HCT116 (cell line): ENCODE measurements around the gene SYDE2. TPM values are rescaled to one million over a fixed set of nuclear protein-coding genes. Genes with fewer than 3 reads are reported as not detected.

Experiments used
- ATAC-seq: fragments of 200-7000 bp; cut with Tn5 transposase; 2 replicates; pipeline ENCODE4 v1.9.1; 2020; ENCODE audit warnings: mild to moderate bottlenecking, moderate library complexity
- BruUV-seq: library from RNA; stranded (reverse); fragments of 400-500 nt; replicated peaks from 2 replicates; lab custom pipeline; 2021; lab: Mats Ljungman, UMichigan
- CTCF ChIA-PET: fragments of 300-600 bp; sonication (Branson Sonifier 250); formaldehyde crosslinking; loops from one replicate; lab custom pipeline; 2021; ENCODE audit warnings: antibody characterized with exemption; lab: Charles Lee
- POLR2A ChIA-PET: fragments of 300-600, 350-600 bp; sonication (Branson Sonifier 250); formaldehyde crosslinking; loops from one replicate; lab custom pipeline; 2021; ENCODE audit warnings: antibody characterized with exemption; lab: Charles Lee
- RAD21 ChIA-PET, 2 experiments: fragments of 300-600 bp; sonication (Branson Sonifier 250); formaldehyde crosslinking; loops; one replicate each; lab custom pipeline; 2023; ENCODE audit warnings: low total read pairs in 2 of 2; ENCODE audit not compliant: uncharacterized antibody in 2 of 2, unreplicated experiment in 2 of 2, low non-redundant PET in 1 of 2; lab: Charles Lee
- DNase-seq: peaks from one replicate; pipeline ENCODE4 v3.0.0-alpha.2; 2010; ENCODE audit warnings: low read depth, low spot score
- H2AFZ ChIP-seq: fragments of 200-600 bp; shearing (Covaris generic), sonication (generic); 2 replicates; pipeline ENCODE4 v1.6.1; 2017; ENCODE audit warnings: low read depth, mixed run types, mixed read lengths, antibody characterized with exemption, low read length; ENCODE audit not compliant: poor library complexity, severe bottlenecking
- H3K27ac ChIP-seq: 2 replicates; pipeline ENCODE4 v1.5.1; 2012; ENCODE audit warnings: low read depth, low read length
- H3K27me3 ChIP-seq: fragments of 200-600 bp; sonication (generic); 2 replicates; pipeline ENCODE4 v1.6.1; 2016; ENCODE audit warnings: mixed run types, low read length, mixed read lengths; ENCODE audit not compliant: insufficient read depth
- H3K36me3 ChIP-seq, 2 experiments: fragments of 200-500 bp in 1 of 2; fragments of 200-600 bp in 1 of 2; sonication (Bioruptor generic) in 1 of 2; sonication (generic) in 1 of 2; 2 replicates each; pipeline versions ENCODE4 v1.5.1 to v1.6.1; 2014 to 2016; ENCODE audit warnings: low read length in 2 of 2, inconsistent platforms in 1 of 2, mixed read lengths in 1 of 2, mixed run types in 1 of 2; ENCODE audit not compliant: insufficient read depth in 2 of 2, control insufficient read depth in 1 of 2
- H3K4me1 ChIP-seq, 2 experiments: fragments of 200-600 bp in 1 of 2; sonication (generic) in 1 of 2; 2 replicates each; pipeline versions ENCODE4 v1.5.1 to v1.6.1; 2012 to 2017; ENCODE audit warnings: low read length in 2 of 2, inconsistent platforms in 1 of 2, mild to moderate bottlenecking in 1 of 2, mixed read lengths in 1 of 2, mixed run types in 1 of 2, moderate library complexity in 1 of 2; ENCODE audit not compliant: insufficient read depth in 2 of 2, control insufficient read depth in 1 of 2
- H3K4me2 ChIP-seq: fragments of 200-600 bp; sonication (generic); 2 replicates; pipeline ENCODE4 v1.6.1; 2017; ENCODE audit warnings: mixed run types, low read length, mixed read lengths
- H3K4me3 ChIP-seq, 2 experiments: fragments of 200-600 bp in 1 of 2; sonication (generic) in 1 of 2; replicated peaks in 1 of 2; 2 replicates each; pipeline ENCODE4 v1.5.1; 2011 to 2016; ENCODE audit warnings: low read length in 2 of 2, control low read depth in 1 of 2, low read depth in 1 of 2, mild to moderate bottlenecking in 1 of 2, mixed read lengths in 1 of 2, mixed run types in 1 of 2
- H3K79me2 ChIP-seq: fragments of 200-600 bp; sonication (generic); 2 replicates; pipeline ENCODE4 v1.6.1; 2017; ENCODE audit warnings: mild to moderate bottlenecking, mixed run types, low read length, moderate library complexity, mixed read lengths; ENCODE audit not compliant: insufficient read depth
- H3K9ac ChIP-seq: fragments of 200-600 bp; sonication (generic); 2 replicates; pipeline ENCODE4 v1.6.1; 2016; ENCODE audit warnings: low read length, mixed read lengths
- H3K9me2 ChIP-seq: fragments of 200-600 bp; sonication (generic), shearing (Covaris generic); 2 replicates; pipeline ENCODE4 v1.6.1; 2017; ENCODE audit warnings: mixed run types, mild to moderate bottlenecking, moderate library complexity; ENCODE audit not compliant: insufficient read depth
- H3K9me3 ChIP-seq, 2 experiments: fragments of 200-500 bp in 1 of 2; fragments of 200-600 bp in 1 of 2; sonication (Bioruptor generic) in 1 of 2; sonication (generic) in 1 of 2; 2 replicates each; pipeline ENCODE4 v1.6.1; 2014 to 2017; ENCODE audit warnings: low read length in 2 of 2, mixed read lengths in 2 of 2, inconsistent platforms in 1 of 2, low read depth in 1 of 2, mild to moderate bottlenecking in 1 of 2, mixed run types in 1 of 2, moderate library complexity in 1 of 2; ENCODE audit not compliant: control insufficient read depth in 1 of 2, insufficient read depth in 1 of 2
- H4K20me1 ChIP-seq: fragments of 200-600 bp; sonication (generic), shearing (Covaris generic); 2 replicates; pipeline ENCODE4 v1.6.1; 2017; ENCODE audit warnings: mixed run types, mild to moderate bottlenecking, moderate library complexity; ENCODE audit not compliant: insufficient read depth
- CEBPB ChIP-seq: IDR thresholded peaks from 2 replicates; pipeline ENCODE4 v1.6.1; 2012; ENCODE audit warnings: low read depth
- EGR1 ChIP-seq: IDR thresholded peaks from 2 replicates; pipeline ENCODE4 v1.6.1; 2012; ENCODE audit warnings: low read depth
- ELF1 ChIP-seq: IDR thresholded peaks from 2 replicates; pipeline ENCODE4 v1.6.1; 2012; ENCODE audit warnings: low read depth, borderline replicate concordance
- EZH2 ChIP-seq: fragments of 200-600 bp; sonication (generic); IDR thresholded peaks from 2 replicates; pipeline ENCODE4 v1.6.1; 2017; ENCODE audit warnings: antibody characterized with exemption, mixed run types
- EZH2phosphoT487 ChIP-seq: fragments of 200-600 bp; IDR thresholded peaks from 2 replicates; pipeline ENCODE4 v1.6.1; 2018; ENCODE audit warnings: antibody characterized with exemption, borderline replicate concordance
- JUND ChIP-seq: IDR thresholded peaks from 2 replicates; pipeline ENCODE4 v1.6.1; 2012
- POLR2A ChIP-seq: IDR thresholded peaks from 2 replicates; pipeline ENCODE4 v1.7.0; 2011; ENCODE audit warnings: borderline replicate concordance; ENCODE audit not compliant: insufficient read depth, insufficient read length; ENCODE audit errors: extremely low read depth
- POLR2AphosphoS5 ChIP-seq: IDR thresholded peaks from 2 replicates; pipeline ENCODE4 v1.6.1; 2011; ENCODE audit warnings: mild to moderate bottlenecking, low read depth, low read length, moderate library complexity
- RAD21 ChIP-seq: IDR thresholded peaks from 2 replicates; pipeline ENCODE4 v1.6.1; 2012; ENCODE audit warnings: low read depth, mild to moderate bottlenecking
- SP1 ChIP-seq: IDR thresholded peaks from 2 replicates; pipeline ENCODE4 v1.6.1; 2012; ENCODE audit warnings: low read depth
- TCF7L2 ChIP-seq: IDR thresholded peaks from 2 replicates; pipeline ENCODE4 v1.7.0; 2011; ENCODE audit warnings: borderline replicate concordance, inconsistent platforms; ENCODE audit not compliant: insufficient read depth, insufficient read length; ENCODE audit errors: extremely low read depth
- YY1 ChIP-seq: IDR thresholded peaks from 2 replicates; pipeline ENCODE4 v1.6.1; 2011; ENCODE audit warnings: low read length, low read depth, moderate library complexity, mild to moderate bottlenecking; ENCODE audit not compliant: insufficient replicate concordance; ENCODE audit errors: extremely low read depth
- ZBTB33 ChIP-seq: IDR thresholded peaks from 2 replicates; pipeline ENCODE4 v1.6.1; 2011; ENCODE audit warnings: mild to moderate bottlenecking, low read length, moderate library complexity; ENCODE audit not compliant: insufficient replicate concordance; ENCODE audit errors: extremely low read depth
- intact Hi-C: fragments of 100-400 bp; cut with micrococcal nuclease; formaldehyde crosslinking; loops from 2 replicates; pipeline ENCODE4 v1.10.0; 2022
- total RNA-seq: library from RNA; stranded (reverse); gene quantifications from one replicate; pipeline ENCODE4 v1.2.1, GENCODE V29; 2021; ENCODE audit not compliant: unreplicated experiment
- TF ChIP-seq, protein P1 (sequence below): IDR thresholded peaks from 2 replicates; pipeline ENCODE4 v1.6.1; 2012

The SYDE2 gene
- total RNA-seq, 1 experiment from 2014 or later, result 5.3 TPM

DNA sequence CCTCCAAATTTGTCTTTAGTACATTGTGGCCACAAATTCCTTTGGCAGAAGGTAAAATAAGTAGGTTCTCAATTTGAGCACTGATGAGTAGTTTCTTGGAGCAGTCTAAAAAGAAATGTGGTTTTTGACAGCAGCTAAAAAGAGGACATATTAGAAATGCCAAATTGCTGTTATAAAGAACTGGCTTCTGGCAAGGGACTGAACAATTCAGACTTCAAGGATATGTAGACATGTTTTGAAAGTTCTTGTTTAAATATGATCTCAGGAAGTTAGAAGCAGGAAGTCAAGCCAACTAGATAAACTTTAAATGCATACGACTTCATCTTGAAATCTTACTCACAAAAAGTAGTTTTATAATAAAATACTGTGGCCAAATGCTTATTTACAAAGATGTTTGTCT lies 39.8 kb upstream of the SYDE2 start:
- H3K9ac ChIP-seq, result no peak overlapping the region
- H4K20me1 ChIP-seq, result no peaks in the 10 kb centered on the region
- no peak overlapping the region for H3K4me3 ChIP-seq
- H3K4me2 ChIP-seq, result no peak overlapping the region
- no peaks in the 10 kb centered on the region for H3K36me3 ChIP-seq
- no peaks in the 10 kb centered on the region for H3K9me2 ChIP-seq
- no peaks in the 10 kb centered on the region for H3K79me2 ChIP-seq
- no peak for ATAC-seq
- H3K27me3 ChIP-seq, result no peaks in the 10 kb centered on the region
- DNase-seq, result no peak
- ChIA-PET RAD21 (interaction anchor here (0.8 to 1.8 kb wide), 5 partner anchors 14 to 296 kb away, joined by 4 to 17 read pairs (median 9); no protein-coding TSS in a partner anchor), POLR2A (interaction anchor here (1.2 kb wide), 2 partner anchors 10 to 296 kb away, joined by 3 to 11 read pairs; no protein-coding TSS in a partner anchor), CTCF (interaction anchor here (0.8 to 3.0 kb wide), 8 partner anchors 10 to 299 kb away, joined by 3 to 48 read pairs (median 10); partner anchors contain the start of gene C1orf52)
- peaks cover 4 to 10% of the 10 kb centered on the region in 2 experiments; a peak in 3 of 4 replicates for H3K4me1 ChIP-seq
- intact Hi-C loops, result loop anchor here (1.0 kb wide), 1 partner anchor 131 kb away; no protein-coding TSS in a partner anchor
- peak overlapping the region; percentile 62 for H2AFZ ChIP-seq
- no peak for TF ChIP-seq EGR1
- TF ChIP-seq CEBPB, result no peak
- no peak for TF ChIP-seq JUND
- no peak for TF ChIP-seq TCF7L2
- no peak for TF ChIP-seq YY1
- TF ChIP-seq, protein P1, sequence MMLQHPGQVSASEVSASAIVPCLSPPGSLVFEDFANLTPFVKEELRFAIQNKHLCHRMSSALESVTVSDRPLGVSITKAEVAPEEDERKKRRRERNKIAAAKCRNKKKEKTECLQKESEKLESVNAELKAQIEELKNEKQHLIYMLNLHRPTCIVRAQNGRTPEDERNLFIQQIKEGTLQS, result no peak
- no peak for TF ChIP-seq SP1
- TF ChIP-seq POLR2A, result no peak
- TF ChIP-seq EZH2, result no peak
- TF ChIP-seq RAD21, result no peak
- no peak for TF ChIP-seq ELF1
- no peak for TF ChIP-seq EZH2phosphoT487
- TF ChIP-seq POLR2AphosphoS5, result no peak
- TF ChIP-seq ZBTB33, result no peak
- no TSS peak for BruUV-seq
- no peaks in the 10 kb centered on the region for H3K9me3 ChIP-seq
- H3K27ac ChIP-seq, result no peak overlapping the region
